PFSK-1 (cell line): ENCODE data around the gene TRIM10.

Experiments
- POLR2AphosphoS5 ChIP-seq: IDR thresholded peaks from 2 replicates; pipeline ENCODE4 v1.6.1; 2012; ENCODE audit warnings: low read depth, mild to moderate bottlenecking, control low read depth, low read length, moderate library complexity
- REST ChIP-seq, 2 experiments: IDR thresholded peaks; 2 replicates each; pipeline versions ENCODE4 v1.6.1 to v1.8.0; 2011 to 2012; ENCODE audit warnings: low read depth in 2 of 2, low read length in 2 of 2, control low read depth in 1 of 2, inconsistent platforms in 1 of 2, mild to moderate bottlenecking in 1 of 2, moderate library complexity in 1 of 2; ENCODE audit not compliant: insufficient read depth in 1 of 2
- SIN3A ChIP-seq: IDR thresholded peaks from 2 replicates; pipeline ENCODE4 v1.6.1; 2012; ENCODE audit warnings: mild to moderate bottlenecking, low read length, moderate library complexity, borderline replicate concordance; ENCODE audit not compliant: insufficient read depth
- TAF1 ChIP-seq: IDR thresholded peaks from 2 replicates; pipeline ENCODE4 v1.6.1; 2012; ENCODE audit warnings: low read length, control low read depth, borderline replicate concordance; ENCODE audit not compliant: insufficient read depth

GRCh38 chr6:30157999-30158398, 3.0 kb downstream of the TRIM10 start:
- TF ChIP-seq POLR2AphosphoS5 (no peak), TAF1 (no peak), REST (IDR thresholded peaks at IDR 0.05; ENCODE audit: insufficient read depth in 1 of 2, low read depth in 2 of 2, low read length in 2 of 2) (no peak), SIN3A (no peak)
